ENCODE data around the gene TNNT2.

DNA sequence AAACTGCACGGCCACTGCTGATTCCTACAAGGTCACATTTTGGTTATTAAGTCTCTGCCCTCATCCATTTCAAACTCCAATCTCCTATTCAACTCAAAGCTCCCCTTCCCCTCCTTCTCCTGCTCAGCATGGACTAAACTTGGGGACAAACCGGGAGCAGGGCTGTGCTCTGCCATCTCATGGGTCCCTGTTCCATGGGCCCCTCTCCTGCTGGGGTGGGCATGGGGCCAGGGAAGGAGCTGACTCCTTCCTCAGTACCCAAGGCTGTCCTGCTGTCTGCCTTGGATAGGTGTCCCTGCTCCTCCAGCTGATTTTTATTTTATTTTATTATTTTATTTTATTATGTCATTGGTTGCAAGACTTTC lies 27.1 kb downstream of the TNNT2 start:
- TF ChIP-seq, protein P1, sequence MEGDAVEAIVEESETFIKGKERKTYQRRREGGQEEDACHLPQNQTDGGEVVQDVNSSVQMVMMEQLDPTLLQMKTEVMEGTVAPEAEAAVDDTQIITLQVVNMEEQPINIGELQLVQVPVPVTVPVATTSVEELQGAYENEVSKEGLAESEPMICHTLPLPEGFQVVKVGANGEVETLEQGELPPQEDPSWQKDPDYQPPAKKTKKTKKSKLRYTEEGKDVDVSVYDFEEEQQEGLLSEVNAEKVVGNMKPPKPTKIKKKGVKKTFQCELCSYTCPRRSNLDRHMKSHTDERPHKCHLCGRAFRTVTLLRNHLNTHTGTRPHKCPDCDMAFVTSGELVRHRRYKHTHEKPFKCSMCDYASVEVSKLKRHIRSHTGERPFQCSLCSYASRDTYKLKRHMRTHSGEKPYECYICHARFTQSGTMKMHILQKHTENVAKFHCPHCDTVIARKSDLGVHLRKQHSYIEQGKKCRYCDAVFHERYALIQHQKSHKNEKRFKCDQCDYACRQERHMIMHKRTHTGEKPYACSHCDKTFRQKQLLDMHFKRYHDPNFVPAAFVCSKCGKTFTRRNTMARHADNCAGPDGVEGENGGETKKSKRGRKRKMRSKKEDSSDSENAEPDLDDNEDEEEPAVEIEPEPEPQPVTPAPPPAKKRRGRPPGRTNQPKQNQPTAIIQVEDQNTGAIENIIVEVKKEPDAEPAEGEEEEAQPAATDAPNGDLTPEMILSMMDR (conservative IDR thresholded peaks at IDR 0.05; ENCODE audit: low read depth, low read length): no peak
- TF ChIP-seq MAFK (IDR thresholded peaks at IDR 0.05; ENCODE audit: low read depth, low read length): no peak
- TF ChIP-seq, protein P2, sequence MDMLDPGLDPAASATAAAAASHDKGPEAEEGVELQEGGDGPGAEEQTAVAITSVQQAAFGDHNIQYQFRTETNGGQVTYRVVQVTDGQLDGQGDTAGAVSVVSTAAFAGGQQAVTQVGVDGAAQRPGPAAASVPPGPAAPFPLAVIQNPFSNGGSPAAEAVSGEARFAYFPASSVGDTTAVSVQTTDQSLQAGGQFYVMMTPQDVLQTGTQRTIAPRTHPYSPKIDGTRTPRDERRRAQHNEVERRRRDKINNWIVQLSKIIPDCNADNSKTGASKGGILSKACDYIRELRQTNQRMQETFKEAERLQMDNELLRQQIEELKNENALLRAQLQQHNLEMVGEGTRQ (IDR thresholded peaks at IDR 0.05; ENCODE audit: low read depth, low read length): no peak

Data from IMR-90 (cell line).